ENCODE data around the gene FLCN. TPM values are rescaled to one million over a fixed set of nuclear protein-coding genes. Genes with fewer than 3 reads are reported as not detected.

Gene FLCN
- total and polyA plus RNA-seq, 10 of the 15 experiments (the other 5 are each of a cell fraction or from before 2014, with no cell fraction given): 1.1 to 24.7 (median 10.4) TPM

DNA sequence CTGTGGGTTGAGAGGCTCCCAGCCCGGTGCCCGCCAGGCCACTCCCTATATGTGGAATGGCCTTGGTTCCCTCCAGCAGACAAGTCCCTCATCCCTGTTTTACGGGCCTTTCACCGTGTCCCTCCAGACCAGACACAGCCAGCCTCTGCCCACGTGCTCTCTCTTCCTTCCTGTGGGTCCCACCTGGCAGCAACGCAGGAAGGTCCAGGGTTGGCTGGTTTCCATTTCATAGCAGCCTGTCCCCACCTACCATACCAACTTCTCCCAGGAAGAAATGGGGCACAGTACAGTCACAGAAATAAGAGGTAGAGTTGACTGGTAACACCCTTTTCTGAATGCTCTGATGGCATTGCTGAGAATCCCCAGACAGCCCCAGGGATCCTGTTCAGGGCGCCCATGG, 65.8 kb downstream of the FLCN start:
- DNase-seq (ENCODE audit: low read depth, low spot score) (no peak), FAIRE-seq (no peak), ATAC-seq (no peak)
- Histone ChIP-seq H3K36me3 (ENCODE audit: control insufficient read depth in 2 of 2, insufficient read depth in 2 of 2, low read length in 1 of 2) (peaks cover 11 to 27% of the 10 kb centered on the region in 2 experiments; a peak in 3 of 4 replicates), H3K4me1 (ENCODE audit: control insufficient read depth, insufficient read depth, low read length) (no peaks in the 10 kb centered on the region), H3K79me2 (ENCODE audit: control insufficient read depth, insufficient read depth, low read length) (no peaks in the 10 kb centered on the region), H3K27me3 (replicated peaks in 1 of 2; ENCODE audit: control insufficient read depth in 2 of 2, insufficient read depth in 2 of 2, low read length in 1 of 2) (no peaks in the 10 kb centered on the region), H3K9me3 (replicated peaks; ENCODE audit: control insufficient read depth, insufficient read depth, low read length) (no peaks in the 10 kb centered on the region), H2AFZ (ENCODE audit: control insufficient read depth, low read depth, low read length) (no peak overlapping the region), H3K4me3 (no peak overlapping the region), H3K9ac (ENCODE audit: control insufficient read depth, insufficient read depth, low read length) (no peak overlapping the region), H3K4me2 (ENCODE audit: control insufficient read depth, insufficient read depth) (no peak overlapping the region), H4K20me1 (ENCODE audit: control insufficient read depth, insufficient read depth) (no peaks in the 10 kb centered on the region), H3K27ac (ENCODE audit: control insufficient read depth, insufficient read depth) (no peak overlapping the region)
- ChIA-PET CTCF (no interaction called here), SMC1A (ENCODE audit: uncharacterized antibody, unreplicated experiment) (no interaction called here), RAD21 (ENCODE audit: unreplicated experiment) (no interaction called here), POLR2A (no interaction called here)
- TF ChIP-seq RCOR1 (conservative IDR thresholded peaks at IDR 0.05; ENCODE audit: low read depth, low read length): no peak
- no peak for TF ChIP-seq NR2C2 (IDR thresholded peaks at IDR 0.05; ENCODE audit: borderline replicate concordance, control insufficient read depth, insufficient read length, low read depth)
- TF ChIP-seq CHD4 (IDR thresholded peaks at IDR 0.05): no peak
- TF ChIP-seq KLF5 (IDR thresholded peaks at IDR 0.05; ENCODE audit: partially characterized antibody): no peak
- TF ChIP-seq, protein P1, sequence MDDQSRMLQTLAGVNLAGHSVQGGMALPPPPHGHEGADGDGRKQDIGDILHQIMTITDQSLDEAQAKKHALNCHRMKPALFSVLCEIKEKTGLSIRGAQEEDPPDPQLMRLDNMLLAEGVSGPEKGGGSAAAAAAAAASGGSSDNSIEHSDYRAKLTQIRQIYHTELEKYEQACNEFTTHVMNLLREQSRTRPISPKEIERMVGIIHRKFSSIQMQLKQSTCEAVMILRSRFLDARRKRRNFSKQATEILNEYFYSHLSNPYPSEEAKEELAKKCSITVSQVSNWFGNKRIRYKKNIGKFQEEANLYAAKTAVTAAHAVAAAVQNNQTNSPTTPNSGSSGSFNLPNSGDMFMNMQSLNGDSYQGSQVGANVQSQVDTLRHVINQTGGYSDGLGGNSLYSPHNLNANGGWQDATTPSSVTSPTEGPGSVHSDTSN (IDR thresholded peaks at IDR 0.05; ENCODE audit: insufficient replicate concordance, low read depth, low read length): no peak
- no peak for TF ChIP-seq SIX5 (IDR thresholded peaks at IDR 0.05; ENCODE audit: low read depth, low read length, severe bottlenecking)
- no peak for TF ChIP-seq RELA (IDR thresholded peaks at IDR 0.05; ENCODE audit: borderline replicate concordance, partially characterized antibody)
- TF ChIP-seq, protein P2, sequence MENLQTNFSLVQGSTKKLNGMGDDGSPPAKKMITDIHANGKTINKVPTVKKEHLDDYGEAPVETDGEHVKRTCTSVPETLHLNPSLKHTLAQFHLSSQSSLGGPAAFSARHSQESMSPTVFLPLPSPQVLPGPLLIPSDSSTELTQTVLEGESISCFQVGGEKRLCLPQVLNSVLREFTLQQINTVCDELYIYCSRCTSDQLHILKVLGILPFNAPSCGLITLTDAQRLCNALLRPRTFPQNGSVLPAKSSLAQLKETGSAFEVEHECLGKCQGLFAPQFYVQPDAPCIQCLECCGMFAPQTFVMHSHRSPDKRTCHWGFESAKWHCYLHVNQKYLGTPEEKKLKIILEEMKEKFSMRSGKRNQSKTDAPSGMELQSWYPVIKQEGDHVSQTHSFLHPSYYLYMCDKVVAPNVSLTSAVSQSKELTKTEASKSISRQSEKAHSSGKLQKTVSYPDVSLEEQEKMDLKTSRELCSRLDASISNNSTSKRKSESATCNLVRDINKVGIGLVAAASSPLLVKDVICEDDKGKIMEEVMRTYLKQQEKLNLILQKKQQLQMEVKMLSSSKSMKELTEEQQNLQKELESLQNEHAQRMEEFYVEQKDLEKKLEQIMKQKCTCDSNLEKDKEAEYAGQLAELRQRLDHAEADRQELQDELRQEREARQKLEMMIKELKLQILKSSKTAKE (IDR thresholded peaks at IDR 0.05; ENCODE audit: low read depth, poor library complexity, severe bottlenecking): no peak
- WGBS (ENCODE audit: insufficient coverage, insufficient replicate concordance, low lambda C conversion rate, missing lambda C conversion rate): 59% methylated on average over 7 of the region's 7 CpGs
- BruUV-seq (replicated peaks): no TSS peak
- intact Hi-C loops (cut with micrococcal nuclease; ENCODE audit: unreplicated experiment): no loop called here
- in situ Hi-C loops (cut with MboI): no loop called here
